SJCRH30 (cell line): Measurements from ENCODE around the gene PROSER3. TPM values are rescaled to one million over a fixed set of nuclear protein-coding genes. Genes with fewer than 3 reads are reported as not detected.

ENCODE experiments used
- DNase-seq, 2 experiments: peaks; one replicate each; pipeline ENCODE4 v3.0.0-alpha.2; 2015 to 2020
- H3K27ac ChIP-seq: fragments of 250-450 bp; sonication (Bioruptor Pico); 2 replicates; pipeline ENCODE4 v1.5.1; 2020; ENCODE audit warnings: mild to moderate bottlenecking, moderate library complexity
- H3K27me3 ChIP-seq: fragments of 250-450 bp; sonication (Bioruptor Pico); 2 replicates; pipeline ENCODE4 v1.5.1; 2020; ENCODE audit warnings: mild to moderate bottlenecking, moderate library complexity
- H3K36me3 ChIP-seq: fragments of 250-450 bp; sonication (Bioruptor Pico); 2 replicates; pipeline ENCODE4 v1.5.1; 2020; ENCODE audit warnings: mild to moderate bottlenecking, moderate library complexity
- H3K4me1 ChIP-seq: fragments of 250-450 bp; sonication (Bioruptor Pico); 2 replicates; pipeline ENCODE4 v1.5.1; 2020; ENCODE audit warnings: mild to moderate bottlenecking, moderate library complexity
- H3K4me3 ChIP-seq: fragments of 250-450 bp; sonication (Bioruptor Pico); 2 replicates; pipeline ENCODE4 v1.5.1; 2020; ENCODE audit warnings: mild to moderate bottlenecking, moderate library complexity
- H3K9me3 ChIP-seq: fragments of 250-450 bp; sonication (Bioruptor Pico); replicated peaks from 2 replicates; pipeline ENCODE4 v1.5.1; 2020; ENCODE audit warnings: mild to moderate bottlenecking, moderate library complexity
- total RNA-seq: library from RNA; depleted of rRNA; stranded (reverse); fragments of >200 nt; shearing (Covaris generic); gene quantifications from 2 replicates; pipeline ENCODE4 v1.2.3, GENCODE V29; 2014

Gene PROSER3
- total RNA-seq, 1 experiment from 2014 or later, result 11.1 TPM

DNA sequence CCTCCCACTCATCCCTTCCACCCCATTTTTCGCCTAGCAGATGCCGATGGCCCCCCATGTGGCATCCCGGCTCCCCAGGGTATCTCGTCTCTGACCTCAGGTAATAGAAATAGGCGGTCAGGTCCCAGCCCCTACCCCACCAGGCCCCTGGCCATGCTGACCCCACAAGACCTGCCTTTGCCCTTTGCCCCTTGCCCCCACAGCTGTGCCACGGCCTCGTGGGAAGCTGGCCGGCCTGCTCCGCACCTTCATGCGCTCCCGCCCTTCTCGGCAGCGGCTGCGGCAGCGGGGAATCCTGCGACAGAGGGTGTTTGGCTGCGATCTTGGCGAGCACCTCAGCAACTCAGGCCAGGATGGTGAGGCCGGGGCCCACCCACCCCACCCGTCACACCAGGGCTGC is 22.7 kb downstream of the PROSER3 start:
- Histone ChIP-seq H3K4me3 (no peak overlapping the region), H3K36me3 (no peaks in the 10 kb centered on the region; the same call in 1 of the 2 replicates), H3K27me3 (no peaks in the 10 kb centered on the region; the same call in 1 of the 2 replicates), H3K27ac (no peak overlapping the region), H3K9me3 (no peaks in the 10 kb centered on the region), H3K4me1 (peaks cover 15% of the 10 kb centered on the region)
- DNase-seq, result no peak

DNA sequence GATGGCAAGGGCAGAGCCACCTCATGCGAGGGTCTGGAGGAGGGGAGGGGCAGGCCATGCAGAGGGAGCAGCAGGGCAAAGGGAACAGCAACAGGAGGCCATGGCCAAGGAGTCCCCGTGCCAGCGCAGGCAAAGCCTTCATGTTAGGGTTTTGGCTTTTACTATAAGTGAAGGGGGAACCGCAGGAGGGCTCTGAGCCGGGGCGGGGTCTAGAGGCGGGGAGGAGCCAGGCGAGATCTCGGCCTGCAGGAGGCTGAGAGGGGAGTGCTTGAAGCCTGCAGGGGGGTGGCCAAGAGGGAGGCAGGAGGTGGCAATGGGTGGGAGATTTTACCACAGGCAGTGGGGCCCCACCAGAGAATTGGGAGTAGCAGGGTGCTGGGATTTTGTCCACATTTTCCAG is 23.7 kb downstream of the PROSER3 start:
- Histone ChIP-seq H3K4me3 (no peak overlapping the region), H3K27ac (no peak overlapping the region), H3K36me3 (no peaks in the 10 kb centered on the region; the same call in 1 of the 2 replicates), H3K4me1 (peaks cover 9% of the 10 kb centered on the region), H3K9me3 (no peaks in the 10 kb centered on the region), H3K27me3 (no peaks in the 10 kb centered on the region; the same call in 1 of the 2 replicates)
- DNase-seq, result no peak

DNA sequence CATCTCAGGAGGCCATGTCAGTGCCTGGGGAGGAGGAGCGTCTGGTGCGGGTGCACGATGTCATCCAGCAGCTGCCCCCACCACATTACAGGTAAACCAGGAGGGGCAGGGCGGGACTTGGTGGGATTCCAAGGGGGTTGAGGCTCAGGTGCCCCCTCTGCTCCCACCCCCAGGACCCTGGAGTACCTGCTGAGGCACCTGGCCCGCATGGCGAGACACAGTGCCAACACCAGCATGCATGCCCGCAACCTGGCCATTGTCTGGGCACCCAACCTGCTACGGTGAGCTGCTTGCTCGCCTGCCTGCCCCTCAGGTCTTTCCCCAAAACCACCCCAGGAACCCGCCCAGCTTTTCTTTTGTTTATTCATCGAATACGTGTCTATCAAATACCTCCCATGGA is 24.6 kb downstream of the PROSER3 start:
- no peaks in the 10 kb centered on the region; the same call in 1 of the 2 replicates for H3K4me1 ChIP-seq
- no peaks in the 10 kb centered on the region for H3K9me3 ChIP-seq
- no peaks in the 10 kb centered on the region; the same call in 1 of the 2 replicates for H3K36me3 ChIP-seq
- no peaks in the 10 kb centered on the region; the same call in 1 of the 2 replicates for H3K27me3 ChIP-seq
- DNase-seq, result no peak
- H3K4me3 ChIP-seq, result no peak overlapping the region
- H3K27ac ChIP-seq, result no peak overlapping the region

DNA sequence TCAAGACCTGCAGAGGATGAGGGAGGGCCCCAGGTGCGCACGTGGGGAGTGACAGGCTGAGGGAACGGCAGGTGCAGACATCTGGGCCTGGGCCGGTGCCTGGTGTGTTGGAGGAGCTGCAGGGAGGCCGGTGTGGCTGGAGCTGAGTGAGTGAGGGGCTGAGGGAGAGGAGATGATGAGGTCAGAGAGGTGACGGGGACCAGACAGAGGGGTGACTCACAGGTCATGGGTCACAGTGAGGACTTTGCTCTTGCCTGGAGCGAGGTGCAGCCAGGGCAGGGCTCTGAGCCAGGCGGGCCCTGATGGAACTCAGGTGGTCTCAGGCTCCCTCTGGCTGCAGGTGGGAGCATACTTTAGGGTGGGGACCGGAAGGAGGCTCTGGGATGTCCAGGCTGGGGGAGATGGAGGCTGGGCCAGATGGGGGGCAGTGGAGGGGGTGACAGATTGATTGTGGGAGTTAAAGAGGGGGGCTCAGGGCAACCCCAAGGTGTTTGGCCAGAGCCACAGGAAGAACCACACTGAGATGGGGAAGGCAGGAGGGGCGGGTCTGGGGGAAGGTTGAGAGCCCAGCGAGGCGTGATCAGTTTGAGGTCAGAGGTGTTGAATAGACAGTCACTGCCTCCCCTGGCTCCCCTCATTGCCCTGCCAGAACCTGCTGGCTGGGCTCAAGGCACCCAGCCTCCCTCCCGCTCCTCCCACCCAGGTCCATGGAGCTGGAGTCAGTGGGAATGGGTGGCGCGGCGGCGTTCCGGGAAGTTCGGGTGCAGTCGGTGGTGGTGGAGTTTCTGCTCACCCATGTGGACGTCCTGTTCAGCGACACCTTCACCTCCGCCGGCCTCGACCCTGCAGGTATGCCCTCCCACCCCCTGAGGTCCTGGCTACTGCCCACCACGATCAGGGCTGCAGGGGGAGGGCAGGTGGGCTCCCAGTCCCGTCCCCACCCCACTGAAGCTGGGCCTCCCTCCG is 25.8 kb downstream of the PROSER3 start:
- no peak for DNase-seq
- H3K9me3 ChIP-seq, result no peaks in the 10 kb centered on the region
- H3K4me1 ChIP-seq, result no peaks in the 10 kb centered on the region
- no peak overlapping the region for H3K4me3 ChIP-seq
- no peak overlapping the region for H3K27ac ChIP-seq
- H3K27me3 ChIP-seq, result no peaks in the 10 kb centered on the region; the same call in 1 of the 2 replicates
- no peaks in the 10 kb centered on the region; the same call in 1 of the 2 replicates for H3K36me3 ChIP-seq

DNA sequence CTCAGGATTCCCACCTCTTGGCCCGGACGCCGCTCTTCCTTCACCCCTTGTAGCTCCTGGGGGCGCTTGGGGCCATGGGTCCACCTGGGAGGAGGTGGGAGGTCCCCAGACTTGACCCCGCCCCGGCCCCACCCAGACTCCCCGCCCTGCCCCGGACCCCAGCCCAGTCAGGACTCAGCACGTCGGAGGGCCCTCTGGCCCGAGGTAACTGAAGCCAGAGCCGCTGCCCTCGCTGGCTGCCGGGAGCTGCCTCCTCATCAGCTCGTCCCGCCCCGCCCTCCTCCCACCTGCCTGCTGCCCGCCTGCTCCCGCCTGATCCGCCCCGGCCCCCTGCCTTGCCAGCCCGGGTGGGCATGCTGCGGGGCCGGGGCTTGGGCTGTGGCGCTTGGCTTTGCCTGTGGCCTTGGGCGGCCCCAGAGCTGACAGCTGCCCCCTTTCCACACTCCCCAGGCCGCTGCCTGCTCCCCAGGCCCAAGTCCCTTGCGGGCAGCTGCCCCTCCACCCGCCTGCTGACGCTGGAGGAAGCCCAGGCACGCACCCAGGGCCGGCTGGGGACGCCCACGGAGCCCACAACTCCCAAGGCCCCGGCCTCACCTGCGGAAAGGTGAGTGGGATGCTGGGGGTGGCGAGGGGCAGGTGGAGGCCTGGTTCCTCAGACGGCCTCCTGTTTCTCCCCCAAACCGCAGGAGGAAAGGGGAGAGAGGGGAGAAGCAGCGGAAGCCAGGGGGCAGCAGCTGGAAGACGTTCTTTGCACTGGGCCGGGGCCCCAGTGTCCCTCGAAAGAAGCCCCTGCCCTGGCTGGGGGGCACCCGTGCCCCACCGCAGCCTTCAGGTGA is 26.7 kb downstream of the PROSER3 start:
- Histone ChIP-seq H3K27ac (no peak overlapping the region), H3K4me1 (no peaks in the 10 kb centered on the region), H3K4me3 (no peak overlapping the region), H3K9me3 (no peaks in the 10 kb centered on the region), H3K36me3 (no peaks in the 10 kb centered on the region; the same call in 1 of the 2 replicates), H3K27me3 (no peaks in the 10 kb centered on the region; the same call in 1 of the 2 replicates)
- no peak for DNase-seq

DNA sequence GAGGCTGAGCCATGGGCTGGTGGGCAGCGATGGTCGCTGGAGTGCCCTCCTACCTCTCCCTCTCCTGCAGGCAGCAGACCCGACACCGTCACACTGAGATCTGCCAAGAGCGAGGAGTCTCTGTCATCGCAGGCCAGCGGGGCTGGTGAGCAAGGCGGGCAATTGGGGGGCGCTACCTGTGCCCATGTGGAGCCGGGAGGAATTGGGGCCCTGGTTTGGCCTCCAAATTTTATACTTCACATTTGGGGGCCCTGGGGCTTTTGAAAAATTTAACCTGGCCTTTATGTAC is 27.3 kb downstream of the PROSER3 start:
- Histone ChIP-seq H3K9me3 (no peaks in the 10 kb centered on the region), H3K4me1 (no peaks in the 10 kb centered on the region), H3K36me3 (no peaks in the 10 kb centered on the region; the same call in 1 of the 2 replicates), H3K4me3 (no peak overlapping the region), H3K27ac (no peak overlapping the region), H3K27me3 (no peaks in the 10 kb centered on the region; the same call in 1 of the 2 replicates)
- no peak for DNase-seq

DNA sequence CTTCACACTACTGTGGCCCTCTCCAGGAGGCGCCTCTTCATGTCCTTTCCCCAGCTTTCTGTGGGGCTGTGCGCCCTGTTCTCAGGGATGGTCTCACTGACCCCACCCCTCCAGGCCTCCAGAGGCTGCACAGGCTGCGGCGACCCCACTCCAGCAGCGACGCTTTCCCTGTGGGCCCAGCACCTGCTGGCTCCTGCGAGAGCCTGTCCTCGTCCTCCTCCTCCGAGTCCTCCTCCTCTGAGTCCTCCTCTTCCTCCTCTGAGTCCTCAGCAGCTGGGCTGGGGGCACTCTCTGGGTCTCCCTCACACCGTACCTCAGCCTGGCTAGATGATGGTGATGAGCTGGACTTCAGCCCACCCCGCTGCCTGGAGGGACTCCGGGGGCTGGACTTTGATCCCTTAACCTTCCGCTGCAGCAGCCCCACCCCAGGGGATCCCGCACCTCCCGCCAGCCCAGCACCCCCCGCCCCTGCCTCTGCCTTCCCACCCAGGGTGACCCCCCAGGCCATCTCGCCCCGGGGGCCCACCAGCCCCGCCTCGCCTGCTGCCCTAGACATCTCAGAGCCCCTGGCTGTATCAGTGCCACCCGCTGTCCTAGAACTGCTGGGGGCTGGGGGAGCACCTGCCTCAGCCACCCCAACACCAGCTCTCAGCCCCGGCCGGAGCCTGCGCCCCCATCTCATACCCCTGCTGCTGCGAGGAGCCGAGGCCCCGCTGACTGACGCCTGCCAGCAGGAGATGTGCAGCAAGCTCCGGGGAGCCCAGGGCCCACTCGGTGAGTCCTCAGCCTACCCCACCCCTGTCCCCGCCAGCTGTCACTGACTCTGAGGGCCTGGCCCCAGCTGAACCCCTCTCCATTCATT is 28.6 kb downstream of the PROSER3 start:
- H3K9me3 ChIP-seq, result no peaks in the 10 kb centered on the region
- no peaks in the 10 kb centered on the region for H3K4me1 ChIP-seq
- H3K27me3 ChIP-seq, result no peaks in the 10 kb centered on the region; the same call in 1 of the 2 replicates
- H3K4me3 ChIP-seq, result no peak overlapping the region
- no peak overlapping the region for H3K27ac ChIP-seq
- no peaks in the 10 kb centered on the region; the same call in 1 of the 2 replicates for H3K36me3 ChIP-seq
- DNase-seq, result no peak

DNA sequence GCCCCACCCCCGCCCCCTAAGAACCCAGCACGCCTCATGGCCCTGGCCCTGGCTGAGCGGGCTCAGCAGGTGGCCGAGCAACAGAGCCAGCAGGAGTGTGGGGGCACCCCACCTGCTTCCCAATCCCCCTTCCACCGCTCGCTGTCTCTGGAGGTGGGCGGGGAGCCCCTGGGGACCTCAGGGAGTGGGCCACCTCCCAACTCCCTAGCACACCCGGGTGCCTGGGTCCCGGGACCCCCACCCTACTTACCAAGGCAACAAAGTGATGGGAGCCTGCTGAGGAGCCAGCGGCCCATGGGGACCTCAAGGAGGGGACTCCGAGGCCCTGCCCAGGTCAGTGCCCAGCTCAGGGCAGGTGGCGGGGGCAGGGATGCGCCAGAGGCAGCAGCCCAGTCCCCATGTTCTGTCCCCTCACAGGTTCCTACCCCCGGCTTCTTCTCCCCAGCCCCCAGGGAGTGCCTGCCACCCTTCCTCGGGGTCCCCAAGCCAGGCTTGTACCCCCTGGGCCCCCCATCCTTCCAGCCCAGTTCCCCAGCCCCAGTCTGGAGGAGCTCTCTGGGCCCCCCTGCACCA is 29.3 kb downstream of the PROSER3 start:
- no peak for DNase-seq
- no peaks in the 10 kb centered on the region for H3K27me3 ChIP-seq

DNA sequence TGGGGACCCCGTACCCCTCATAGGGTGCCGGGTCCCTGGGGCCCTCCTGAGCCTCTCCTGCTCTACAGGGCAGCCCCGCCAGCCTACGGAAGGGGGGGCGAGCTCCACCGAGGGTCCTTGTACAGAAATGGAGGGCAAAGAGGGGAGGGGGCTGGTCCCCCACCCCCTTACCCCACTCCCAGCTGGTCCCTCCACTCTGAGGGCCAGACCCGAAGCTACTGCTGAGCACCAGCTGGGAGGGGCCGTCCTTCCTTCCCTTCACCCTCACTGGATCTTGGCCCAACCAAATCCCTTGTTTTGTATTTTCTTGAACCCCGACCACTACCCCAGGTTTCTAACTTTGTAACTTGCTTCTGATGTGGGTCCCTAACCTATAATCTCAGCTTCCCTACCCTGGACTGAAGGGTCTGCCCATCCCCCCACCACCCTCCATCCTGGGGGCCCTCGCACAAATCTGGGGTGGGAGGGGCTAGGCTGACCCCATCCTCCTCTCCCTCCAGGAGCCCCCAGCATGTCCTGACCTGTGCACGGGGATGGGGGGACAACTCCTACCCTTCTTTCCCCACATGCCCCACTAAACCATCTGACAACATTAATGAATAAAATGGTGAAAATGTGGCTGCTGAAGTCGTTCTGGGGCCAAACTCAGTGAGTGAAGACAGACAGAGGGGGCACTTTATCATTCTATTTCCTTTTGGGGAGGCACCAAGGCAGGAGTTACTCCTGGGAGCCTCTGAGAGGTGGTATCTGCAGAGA is 30.4 kb downstream of the PROSER3 start:
- DNase-seq, result no peak
- Histone ChIP-seq H3K4me3 (no peak overlapping the region), H3K9me3 (no peaks in the 10 kb centered on the region), H3K27ac (no peak overlapping the region), H3K36me3 (no peaks in the 10 kb centered on the region; the same call in 1 of the 2 replicates), H3K27me3 (no peaks in the 10 kb centered on the region), H3K4me1 (no peaks in the 10 kb centered on the region)

More for the DNA sequence above, 29.3 kb downstream of the PROSER3 start:
- Histone ChIP-seq H3K9me3 (no peaks in the 10 kb centered on the region), H3K36me3 (no peaks in the 10 kb centered on the region; the same call in 1 of the 2 replicates), H3K4me1 (no peaks in the 10 kb centered on the region), H3K27ac (no peak overlapping the region), H3K4me3 (no peak overlapping the region)

DNA sequence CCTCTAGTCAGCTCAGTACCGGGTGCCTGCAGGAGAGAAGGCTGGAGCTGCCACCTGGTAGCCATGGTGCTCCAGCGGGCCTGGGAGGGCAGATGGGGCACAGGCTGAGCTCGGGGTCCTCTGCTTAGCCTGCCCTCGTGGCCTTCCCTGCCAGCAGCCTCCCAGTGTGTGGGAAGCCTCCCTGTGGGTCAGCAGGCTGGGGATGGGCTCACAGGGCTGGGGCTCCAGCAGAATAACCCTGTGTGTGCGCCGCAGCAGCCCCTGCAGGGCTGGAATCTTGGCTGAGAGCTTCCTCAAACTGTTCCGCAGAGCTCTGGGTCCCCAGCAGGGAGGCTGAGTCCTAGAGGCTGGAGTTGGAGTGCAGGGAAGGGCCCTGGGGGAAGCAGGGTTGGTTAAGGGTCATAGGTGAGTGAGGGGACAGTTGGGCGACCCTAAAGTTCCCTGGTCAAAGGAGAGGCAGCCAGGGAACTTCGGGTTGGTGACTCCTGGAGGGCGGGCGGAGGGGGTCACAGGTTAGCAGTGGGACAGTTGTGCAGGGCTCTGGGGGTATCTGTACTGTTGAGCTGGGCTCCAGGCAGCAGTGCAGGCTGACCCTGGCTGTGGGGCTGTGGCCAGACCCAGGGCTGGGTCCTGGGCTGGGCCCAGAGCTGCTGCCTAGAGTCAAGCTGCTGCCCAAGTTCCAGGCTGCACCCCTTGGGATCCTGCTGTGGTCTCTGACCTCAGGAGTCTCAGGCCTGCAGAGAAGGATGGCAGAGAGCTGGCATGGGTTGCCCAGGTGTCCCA is 31.4 kb downstream of the PROSER3 start:
- H3K27me3 ChIP-seq, result no peaks in the 10 kb centered on the region
- H3K27ac ChIP-seq, result no peak overlapping the region
- H3K4me1 ChIP-seq, result no peaks in the 10 kb centered on the region
- no peaks in the 10 kb centered on the region; the same call in 1 of the 2 replicates for H3K36me3 ChIP-seq
- H3K4me3 ChIP-seq, result no peak overlapping the region
- no peaks in the 10 kb centered on the region for H3K9me3 ChIP-seq
- DNase-seq, result no peak

DNA sequence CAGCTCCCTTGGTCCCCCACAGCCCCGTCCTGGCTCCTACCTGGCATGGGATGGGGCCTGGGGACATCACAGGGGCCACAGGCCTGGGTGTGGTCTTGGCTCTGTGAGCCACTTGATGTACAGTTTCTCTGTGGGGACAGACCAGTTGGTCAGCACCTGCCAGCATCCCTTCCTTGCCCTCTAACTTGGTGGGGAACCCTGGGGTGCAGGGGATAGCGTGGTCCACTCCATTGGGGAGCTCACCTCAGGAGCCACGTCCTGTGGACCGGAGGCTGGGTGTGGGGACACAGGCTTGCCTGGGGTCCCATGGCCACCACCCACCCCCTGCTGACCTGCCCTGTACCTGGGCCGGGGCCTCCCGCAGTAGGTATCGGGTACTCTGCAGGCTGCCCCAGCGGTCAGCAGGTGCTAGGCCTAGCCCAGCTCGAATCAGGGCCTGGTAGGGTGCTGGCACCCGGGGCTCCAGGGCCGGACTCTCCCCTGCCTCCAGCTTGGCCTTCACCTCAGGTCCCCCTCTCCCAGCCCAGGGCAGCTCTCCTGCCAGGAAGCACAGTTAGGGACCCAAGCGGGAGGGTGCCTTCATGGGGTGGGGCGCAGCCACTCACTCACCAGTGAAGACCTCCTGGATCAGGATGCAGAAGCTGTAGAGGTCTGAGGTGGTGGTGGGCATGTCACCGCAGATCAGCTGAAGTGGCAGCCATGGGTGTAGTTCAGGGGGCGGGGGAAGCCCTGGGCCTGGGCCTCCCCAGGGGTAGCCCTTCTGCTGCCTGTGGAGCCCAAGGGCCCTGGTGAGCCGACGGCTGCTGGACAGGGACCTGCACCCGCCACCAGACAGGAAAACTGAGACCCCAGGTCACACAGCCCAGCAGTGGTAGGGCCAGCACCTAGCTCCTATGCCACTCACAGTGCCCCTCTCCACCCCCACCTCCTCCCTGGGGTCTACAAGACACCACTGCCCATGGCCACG is 32.3 kb downstream of the PROSER3 start:
- H3K4me1 ChIP-seq, result no peaks in the 10 kb centered on the region
- no peak for DNase-seq
- no peaks in the 10 kb centered on the region for H3K9me3 ChIP-seq
- H3K36me3 ChIP-seq, result no peaks in the 10 kb centered on the region; the same call in 1 of the 2 replicates
- H3K4me3 ChIP-seq, result no peak overlapping the region
- H3K27me3 ChIP-seq, result no peaks in the 10 kb centered on the region
- no peak overlapping the region for H3K27ac ChIP-seq
